GM20000 (cell line): ENCODE measurements around the gene ATP9B.

ENCODE experiments used
- DNase-seq: peaks from one replicate; pipeline ENCODE4 v3.0.0; 2012; ENCODE audit warnings: low spot score
- CTCF ChIP-seq: IDR thresholded peaks from 2 replicates; pipeline ENCODE4 v1.5.1; 2012; ENCODE audit warnings: mild to moderate bottlenecking, control low read depth; ENCODE audit errors: extremely low read depth, missing control alignments

The ATP9B gene

DNA sequence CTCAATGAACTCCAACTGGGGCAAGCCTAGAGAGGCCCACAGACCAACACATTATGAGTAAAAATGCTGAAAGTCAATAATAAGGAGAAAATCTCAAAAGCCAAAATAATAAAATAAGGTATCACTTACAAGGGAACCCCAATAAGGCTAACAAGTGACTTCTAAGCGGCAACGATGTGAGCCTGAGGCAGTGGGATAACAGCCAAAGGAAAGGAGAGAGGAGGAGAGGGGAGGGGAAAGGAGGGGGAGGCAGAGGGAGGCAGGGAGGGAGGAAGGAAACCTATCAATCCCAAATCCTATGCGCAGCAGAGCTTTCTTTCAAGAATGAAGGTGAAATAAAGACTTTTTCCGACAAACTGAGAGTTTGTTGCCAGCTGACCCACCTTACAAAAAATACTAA lies 320.5 kb downstream of the ATP9B start:
- no peak for DNase-seq
- no peak for TF ChIP-seq CTCF

GRCh38 chr18:79392226-79392625 lies 323.0 kb downstream of the ATP9B start:
- TF ChIP-seq CTCF = no peak
- DNase-seq = no peak

GRCh38 chr18:79393181-79393634 lies 324.0 kb downstream of the ATP9B start:
- no peak for TF ChIP-seq CTCF
- peak; percentile 60 for DNase-seq

- TF ChIP-seq CTCF = no peak
- DNase-seq = peak; percentile 80
These were observed 324.7 kb downstream of the ATP9B start for GRCh38 chr18:79393635-79394533.

GRCh38 chr18:79394534-79395307 lies 325.5 kb downstream of the ATP9B start:
- DNase-seq = peak; percentile 78
- no peak for TF ChIP-seq CTCF

DNA sequence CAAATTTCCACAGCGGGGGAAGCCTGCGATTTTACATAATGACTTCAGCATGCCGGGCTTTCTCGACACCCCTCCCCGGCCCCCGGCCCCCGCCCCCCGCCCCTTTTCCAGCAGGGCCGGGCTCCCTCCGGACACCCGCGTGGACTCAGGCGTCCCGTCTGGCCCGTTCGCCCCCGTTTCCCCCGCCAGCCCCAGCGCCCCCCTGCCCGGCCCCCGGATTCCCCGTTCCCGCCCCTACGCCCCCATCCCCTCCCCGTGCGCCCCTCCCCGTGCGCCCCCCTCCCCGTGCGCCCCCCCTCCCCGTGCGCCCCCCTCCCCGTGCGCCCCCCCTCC lies 326.1 kb downstream of the ATP9B start:
- DNase-seq = no peak
- no peak for TF ChIP-seq CTCF
